Fibroblast of lung (primary cell): ENCODE data around the gene ARMC9. TPM values are rescaled to one million over a fixed set of nuclear protein-coding genes. Genes with fewer than 3 reads are reported as not detected.

Experiments
- DNase-seq, 2 donors: peaks; one replicate each; pipeline versions ENCODE4 v3.0.0 to v3.0.0-alpha.2; 2010; ENCODE audit warnings: low read depth in 2 of 2
- H2AFZ ChIP-seq: 2 replicates; pipeline ENCODE4 v1.5.1; 2012; ENCODE audit warnings: low read length, control low read depth, inconsistent platforms
- H3K27ac ChIP-seq: 2 replicates; pipeline ENCODE4 v1.5.1; 2011; ENCODE audit warnings: low read length, control low read depth; ENCODE audit not compliant: insufficient read depth
- H3K27me3 ChIP-seq: 2 replicates; pipeline ENCODE4 v1.5.1; 2011; ENCODE audit warnings: mild to moderate bottlenecking, low read length; ENCODE audit not compliant: control insufficient read depth, insufficient read depth
- H3K36me3 ChIP-seq: 2 replicates; pipeline ENCODE4 v1.5.1; 2011; ENCODE audit warnings: low read length; ENCODE audit not compliant: control insufficient read depth, insufficient read depth
- H3K4me1 ChIP-seq: 2 replicates; pipeline ENCODE4 v1.5.1; 2011; ENCODE audit warnings: low read length; ENCODE audit not compliant: control insufficient read depth, insufficient read depth; ENCODE audit errors: extremely low read depth
- H3K4me2 ChIP-seq: 2 replicates; pipeline ENCODE4 v1.5.1; 2011; ENCODE audit warnings: low read length, control low read depth; ENCODE audit not compliant: insufficient read depth; ENCODE audit errors: extremely low read depth
- H3K4me3 ChIP-seq, 4 experiments: fragments of 200-600 bp in 1 of 4; sonication (generic) in 1 of 4; replicated peaks in 1 of 4; 2 replicates each; pipeline ENCODE4 v1.5.1; 2011 to 2016; ENCODE audit warnings: low read length in 4 of 4, low read depth in 3 of 4, mild to moderate bottlenecking in 3 of 4, control low read depth in 2 of 4, inconsistent platforms in 1 of 4, mixed read lengths in 1 of 4; ENCODE audit not compliant: insufficient read depth in 1 of 4; ENCODE audit errors: control extremely low read depth in 1 of 4
- H3K79me2 ChIP-seq: 2 replicates; pipeline ENCODE4 v1.5.1; 2012; ENCODE audit warnings: mild to moderate bottlenecking, low read length, inconsistent platforms; ENCODE audit not compliant: control insufficient read depth, insufficient read depth
- H3K9ac ChIP-seq: 2 replicates; pipeline ENCODE4 v1.5.1; 2011; ENCODE audit warnings: mild to moderate bottlenecking, low read length, control low read depth; ENCODE audit not compliant: insufficient read depth
- H3K9me3 ChIP-seq: 2 replicates; pipeline ENCODE4 v1.5.1; 2012; ENCODE audit warnings: low read depth, low read length; ENCODE audit not compliant: control insufficient read depth, insufficient read depth
- H4K20me1 ChIP-seq: 2 replicates; pipeline ENCODE4 v1.5.1; 2011; ENCODE audit warnings: low read length; ENCODE audit not compliant: control insufficient read depth, insufficient read depth; ENCODE audit errors: extremely low read depth
- EZH2 ChIP-seq: IDR thresholded peaks from 2 replicates; pipeline ENCODE4 v1.5.1; 2012; ENCODE audit warnings: low read length, control low read depth, mild to moderate bottlenecking; ENCODE audit errors: missing control alignments
- polyA plus RNA-seq, 2 donors: library from polyadenylated mRNA; depleted of rRNA in 1 of 2; stranded (reverse) in 1 of 2; unstranded in 1 of 2; fragments of >200 nt; gene quantifications; 2 replicates each; pipeline ENCODE4 v1.2.1, GENCODE V29; 2011 to 2012; ENCODE audit warnings: missing spikeins in 1 of 2
- total RNA-seq: library from RNA; depleted of rRNA; stranded (reverse); fragments of >200 nt; gene quantifications from 2 replicates; pipeline ENCODE4 v1.2.1, GENCODE V29; 2014
- TF ChIP-seq, protein P1 (sequence below), 2 donors: IDR thresholded peaks in 1 of 2; conservative IDR thresholded peaks in 1 of 2; 1 replicate in 1 of 2; 2 replicates in 1 of 2; pipeline ENCODE4 v1.5.1; 2011 to 2012; ENCODE audit warnings: low read length in 2 of 2, control low read depth in 1 of 2, inconsistent platforms in 1 of 2, low read depth in 1 of 2, mild to moderate bottlenecking in 1 of 2

ARMC9 gene
- total and polyA plus RNA-seq, 2 donors (not counting 1 experiment from before 2014, with no cell fraction given) = 68.4 to 153 TPM

DNA sequence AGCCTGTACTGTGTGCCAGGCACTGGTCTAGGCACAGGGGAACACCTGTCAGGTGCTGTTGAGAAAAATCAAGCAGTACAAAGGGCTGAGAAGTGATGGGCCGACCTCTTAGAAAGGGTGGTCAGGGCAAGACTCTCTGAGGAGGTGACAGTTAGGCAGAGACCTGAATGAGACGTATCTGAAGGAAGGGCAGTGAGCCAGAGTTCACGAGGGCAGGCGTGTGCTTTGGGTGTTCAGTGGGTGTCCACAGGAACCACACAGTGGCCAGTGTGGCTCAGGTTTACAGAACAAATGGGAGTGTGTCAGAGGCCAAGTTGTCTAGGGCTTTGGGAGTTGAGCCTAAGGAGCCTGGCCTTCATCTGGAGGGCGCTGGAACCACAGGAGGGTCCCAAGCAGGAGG lies 6.2 kb downstream of the ARMC9 start:
- H3K27me3 ChIP-seq = no peaks in the 10 kb centered on the region
- no peak overlapping the region for H3K4me3 ChIP-seq
- H3K36me3 ChIP-seq = peaks cover 16% of the 10 kb centered on the region
- H3K4me2 ChIP-seq = no peak overlapping the region
- no peak overlapping the region for H2AFZ ChIP-seq
- no peaks in the 10 kb centered on the region for H4K20me1 ChIP-seq
- H3K27ac ChIP-seq = no peak overlapping the region
- H3K9ac ChIP-seq = no peak overlapping the region
- no peaks in the 10 kb centered on the region for H3K9me3 ChIP-seq
- H3K4me1 ChIP-seq = peaks cover 7% of the 10 kb centered on the region
- DNase-seq = no peak
- peaks cover 37% of the 10 kb centered on the region for H3K79me2 ChIP-seq
- TF ChIP-seq, protein P1, sequence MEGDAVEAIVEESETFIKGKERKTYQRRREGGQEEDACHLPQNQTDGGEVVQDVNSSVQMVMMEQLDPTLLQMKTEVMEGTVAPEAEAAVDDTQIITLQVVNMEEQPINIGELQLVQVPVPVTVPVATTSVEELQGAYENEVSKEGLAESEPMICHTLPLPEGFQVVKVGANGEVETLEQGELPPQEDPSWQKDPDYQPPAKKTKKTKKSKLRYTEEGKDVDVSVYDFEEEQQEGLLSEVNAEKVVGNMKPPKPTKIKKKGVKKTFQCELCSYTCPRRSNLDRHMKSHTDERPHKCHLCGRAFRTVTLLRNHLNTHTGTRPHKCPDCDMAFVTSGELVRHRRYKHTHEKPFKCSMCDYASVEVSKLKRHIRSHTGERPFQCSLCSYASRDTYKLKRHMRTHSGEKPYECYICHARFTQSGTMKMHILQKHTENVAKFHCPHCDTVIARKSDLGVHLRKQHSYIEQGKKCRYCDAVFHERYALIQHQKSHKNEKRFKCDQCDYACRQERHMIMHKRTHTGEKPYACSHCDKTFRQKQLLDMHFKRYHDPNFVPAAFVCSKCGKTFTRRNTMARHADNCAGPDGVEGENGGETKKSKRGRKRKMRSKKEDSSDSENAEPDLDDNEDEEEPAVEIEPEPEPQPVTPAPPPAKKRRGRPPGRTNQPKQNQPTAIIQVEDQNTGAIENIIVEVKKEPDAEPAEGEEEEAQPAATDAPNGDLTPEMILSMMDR (conservative IDR thresholded peaks at IDR 0.05 in 1 of 2, IDR thresholded peaks at IDR 0.05 in 1 of 2; ENCODE audit: low read depth in 1 of 2, low read length in 2 of 2) = no peak
- TF ChIP-seq EZH2 = no peak

- Histone ChIP-seq H4K20me1 (no peaks in the 10 kb centered on the region), H3K27me3 (no peaks in the 10 kb centered on the region), H3K4me1 (no peaks in the 10 kb centered on the region), H3K79me2 (peaks cover 17% of the 10 kb centered on the region), H3K9ac (no peak overlapping the region), H3K36me3 (peaks cover 17% of the 10 kb centered on the region), H3K27ac (no peak overlapping the region), H3K4me3 (no peak overlapping the region), H3K4me2 (no peak overlapping the region), H2AFZ (no peak overlapping the region), H3K9me3 (no peaks in the 10 kb centered on the region)
- no peak for DNase-seq
- TF ChIP-seq, protein P1 (conservative IDR thresholded peaks at IDR 0.05 in 1 of 2, IDR thresholded peaks at IDR 0.05 in 1 of 2; ENCODE audit: low read depth in 1 of 2, low read length in 2 of 2) = no peak
- no peak for TF ChIP-seq EZH2
Observed at GRCh38 chr2:231207734-231208133, 9.3 kb downstream of the ARMC9 start.

DNA sequence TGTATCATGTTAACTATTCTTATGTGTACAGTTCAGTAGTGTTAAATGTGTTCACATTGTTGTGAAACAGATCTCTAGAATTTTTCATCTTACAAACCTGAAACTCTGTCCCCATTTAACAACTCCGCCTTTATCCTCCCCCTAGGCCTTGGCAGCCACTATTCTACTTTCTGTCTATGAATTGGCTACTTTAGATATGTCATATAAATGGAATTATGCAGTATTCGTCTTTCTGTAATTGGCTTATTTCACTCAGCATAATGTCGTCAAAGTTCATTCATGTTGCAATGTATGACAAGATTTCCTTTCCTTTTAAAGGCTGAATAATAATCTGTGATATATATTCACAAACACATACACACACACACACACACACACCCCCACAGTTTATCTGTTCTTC lies 12.4 kb downstream of the ARMC9 start:
- H3K27ac ChIP-seq = no peak overlapping the region
- H4K20me1 ChIP-seq = no peaks in the 10 kb centered on the region
- H2AFZ ChIP-seq = no peak overlapping the region
- no peaks in the 10 kb centered on the region for H3K27me3 ChIP-seq
- H3K9ac ChIP-seq = no peak overlapping the region
- H3K4me3 ChIP-seq = no peak overlapping the region
- H3K4me1 ChIP-seq = no peaks in the 10 kb centered on the region
- no peaks in the 10 kb centered on the region for H3K9me3 ChIP-seq
- H3K79me2 ChIP-seq = peaks cover 1% of the 10 kb centered on the region
- H3K4me2 ChIP-seq = no peak overlapping the region
- H3K36me3 ChIP-seq = peaks cover 23% of the 10 kb centered on the region
- DNase-seq = peak in 1 of 2 donors; percentile 36
- TF ChIP-seq EZH2 = no peak
- TF ChIP-seq, protein P1 (conservative IDR thresholded peaks at IDR 0.05 in 1 of 2, IDR thresholded peaks at IDR 0.05 in 1 of 2; ENCODE audit: low read depth in 1 of 2, low read length in 2 of 2) = no peak
